GM12878 (cell line): ENCODE data around the gene PFN3. TPM values are rescaled to one million over a fixed set of nuclear protein-coding genes. Genes with fewer than 3 reads are reported as not detected.

Experiments
- CHD2 ChIP-seq: IDR thresholded peaks from 2 replicates; pipeline ENCODE4 v1.6.1; 2011; ENCODE audit warnings: low read depth, low read length, improper control_type of control experiment, borderline replicate concordance
- CREM ChIP-seq: IDR thresholded peaks from 2 replicates; pipeline ENCODE4 v1.6.1; 2014; ENCODE audit warnings: antibody characterized with exemption, low read depth
- DPF2 ChIP-seq: fragments of 450-650 bp; IDR thresholded peaks from 2 replicates; pipeline ENCODE4 v1.6.1; 2017; ENCODE audit warnings: mild to moderate bottlenecking
- EP300 ChIP-seq, 2 experiments: fragments of 150-350 bp in 1 of 2; IDR thresholded peaks; 2 replicates each; pipeline ENCODE4 v1.6.1; 2011 to 2012; ENCODE audit warnings: low read depth in 2 of 2, low read length in 2 of 2, borderline replicate concordance in 1 of 2, improper control_type of control experiment in 1 of 2, inconsistent platforms in 1 of 2; ENCODE audit not compliant: control insufficient read depth in 1 of 2
- FOS ChIP-seq: IDR thresholded peaks from 3 replicates; pipeline ENCODE4 v1.6.1; 2011; ENCODE audit warnings: borderline replicate concordance; ENCODE audit not compliant: insufficient read length; ENCODE audit errors: extremely low read depth
- HCFC1 ChIP-seq: fragments of 150-350 bp; IDR thresholded peaks from 2 replicates; pipeline ENCODE4 v1.6.1; 2014; ENCODE audit warnings: low read length
- HDAC2 ChIP-seq: fragments of 200-600 bp; sonication (generic); IDR thresholded peaks from 2 replicates; pipeline ENCODE4 v1.6.1; 2017
- IKZF2 ChIP-seq, 2 experiments: fragments of 450-650 bp; IDR thresholded peaks; 2 replicates each; pipeline ENCODE4 v1.6.1; 2017; ENCODE audit warnings: mild to moderate bottlenecking in 2 of 2, moderate library complexity in 2 of 2
- LARP7 ChIP-seq: fragments of 450-650 bp; IDR thresholded peaks from 2 replicates; pipeline ENCODE4 v1.6.1; 2017; ENCODE audit warnings: mild to moderate bottlenecking
- MTA3 ChIP-seq: IDR thresholded peaks from 2 replicates; pipeline ENCODE4 v1.6.1; 2012; ENCODE audit warnings: low read length, inconsistent platforms, borderline replicate concordance
- MYC ChIP-seq: IDR thresholded peaks from 2 replicates; pipeline ENCODE4 v1.6.1; 2011; ENCODE audit warnings: mild to moderate bottlenecking, low read length, moderate library complexity, inconsistent platforms; ENCODE audit not compliant: insufficient read depth, insufficient replicate concordance, insufficient read length, severe bottlenecking
- NFYA ChIP-seq: IDR thresholded peaks from 2 replicates; pipeline ENCODE4 v1.6.1; 2011; ENCODE audit warnings: low read depth, mild to moderate bottlenecking, low read length, improper control_type of control experiment, borderline replicate concordance
- RELA ChIP-seq: fragments of 450-650 bp; IDR thresholded peaks from 2 replicates; pipeline ENCODE4 v1.8.0; 2014; ENCODE audit warnings: borderline replicate concordance; ENCODE audit not compliant: partially characterized antibody
- SMC3 ChIP-seq: IDR thresholded peaks from 2 replicates; pipeline ENCODE4 v1.6.1; 2011; ENCODE audit warnings: low read length, improper control_type of control experiment, borderline replicate concordance
- SP1 ChIP-seq: IDR thresholded peaks from one replicate; pipeline ENCODE4 v1.6.1; 2011; ENCODE audit warnings: low read depth, low read length
- SRF ChIP-seq, 2 experiments: IDR thresholded peaks; 2 replicates each; pipeline ENCODE4 v1.6.1; 2011; ENCODE audit warnings: low read depth in 2 of 2, low read length in 2 of 2, mild to moderate bottlenecking in 1 of 2, moderate library complexity in 1 of 2
- ZBTB4 ChIP-seq: fragments of 450-650 bp; formaldehyde crosslinking; IDR thresholded peaks from 2 replicates; pipeline ENCODE4 v1.4.0; 2022; ENCODE audit warnings: mild to moderate bottlenecking, moderate library complexity
- ZBTB40 ChIP-seq: fragments of 450-650 bp; IDR thresholded peaks from 2 replicates; pipeline ENCODE4 v1.6.1; 2016; ENCODE audit warnings: mild to moderate bottlenecking, moderate library complexity, borderline replicate concordance
- ZNF207 ChIP-seq: fragments of 450-650 bp; IDR thresholded peaks from 2 replicates; pipeline ENCODE4 v1.6.1; 2014; ENCODE audit warnings: antibody characterized with exemption, mild to moderate bottlenecking, borderline replicate concordance
- ZNF384 ChIP-seq: IDR thresholded peaks from 2 replicates; pipeline ENCODE4 v1.6.1; 2012; ENCODE audit warnings: low read depth, mild to moderate bottlenecking, low read length, improper control_type of control experiment, borderline replicate concordance
- ZZZ3 ChIP-seq: IDR thresholded peaks from 2 replicates; pipeline ENCODE4 v1.6.1; 2011; ENCODE audit warnings: low read depth; ENCODE audit not compliant: control insufficient read depth, insufficient read length
- polyA plus RNA-seq, 11 experiments: library from polyadenylated mRNA; depleted of rRNA in 4 of 11; unstranded in 6 of 11; stranded (reverse) in 5 of 11; fragments of >200 nt; fragmentation: Nextera tagmentation in 4 of 11; fragmentation: Illumina TruSeq in 1 of 11; extraction: Ambion mirVana in 4 of 11; extraction: Trizol in 1 of 11; gene quantifications; 1 replicate in 1 of 11; 2 replicates in 10 of 11; pipeline versions ENCODE4 v1.2.1 to v1.2.3, GENCODE V29; 2011 to 2016; ENCODE audit warnings: inconsistent platforms in 2 of 11, missing spikeins in 2 of 11, low read depth in 1 of 11
- total RNA-seq, 4 experiments: library from RNA; depleted of rRNA in 3 of 4; stranded (reverse); fragments of >200 nt in 3 of 4; fragmentation: Illumina TruSeq in 1 of 4; extraction: Trizol in 1 of 4; gene quantifications; 2 replicates each; pipeline versions ENCODE4 v1.2.1 to v1.2.3, GENCODE V29; 2013 to 2021
- TF ChIP-seq, protein P1 (sequence below): fragments of 450-650 bp; IDR thresholded peaks from 2 replicates; pipeline ENCODE4 v1.6.1; 2014; ENCODE audit warnings: mild to moderate bottlenecking

PFN3 gene
- total and polyA plus RNA-seq, 10 of the 15 experiments (the other 5 are each of a cell fraction or from before 2014, with no cell fraction given) = not detected

DNA sequence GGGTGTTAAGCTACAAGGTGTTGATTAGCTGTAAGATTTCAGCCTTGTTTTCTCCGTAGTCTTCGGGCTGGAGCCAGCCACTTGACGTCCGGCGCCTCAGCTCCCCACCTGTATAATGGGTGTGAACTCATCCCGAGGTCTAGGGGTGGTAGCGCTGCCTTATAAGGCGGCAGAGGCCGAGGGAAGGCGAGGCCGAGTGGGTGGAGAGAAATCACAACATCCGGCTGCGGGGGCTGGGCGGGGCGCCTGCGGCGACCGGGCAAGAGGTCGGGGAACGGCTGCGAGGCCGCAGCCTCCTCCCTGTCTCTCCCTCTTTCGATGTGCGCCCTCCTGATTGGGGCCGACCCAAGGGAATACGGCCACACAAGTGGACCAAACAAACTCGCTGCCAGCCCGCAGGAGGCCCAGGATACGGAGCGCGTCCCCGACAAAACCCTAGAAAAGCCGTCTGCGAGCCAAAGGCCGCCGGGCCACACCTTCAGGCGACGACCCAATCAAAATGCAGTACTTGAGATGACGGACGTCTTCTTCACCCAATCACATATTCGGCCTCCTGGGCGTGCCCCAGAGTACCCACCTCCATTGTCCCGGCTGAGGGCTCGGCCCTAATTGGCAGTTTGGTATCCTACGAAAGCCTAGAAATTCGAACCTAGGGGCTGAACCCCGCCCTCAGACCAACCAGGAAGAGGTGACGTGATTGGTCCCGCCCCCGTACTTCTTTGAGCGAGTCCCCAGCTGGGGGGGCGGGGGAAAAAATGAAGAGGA, 25.5 kb upstream of the PFN3 start (continued):
- peak; percentile 82; the same call in 1 of the 2 replicates for TF ChIP-seq ZNF207
- TF ChIP-seq LARP7 = peak; percentile 73
- peak; percentile 91 for TF ChIP-seq SP1
- peak; percentile 85 for TF ChIP-seq CREM
- TF ChIP-seq MYC = no peak
- peak in 1 of 2 experiments; percentile 99; a peak in 2 of 4 replicates for TF ChIP-seq SRF (IDR thresholded peaks at IDR 0.05; ENCODE audit: low read depth in 2 of 2, low read length in 2 of 2)
- TF ChIP-seq FOS = peak; percentile 73
- TF ChIP-seq CHD2 = peak; percentile 91
- peak; percentile 65; the same call in 1 of the 2 replicates for TF ChIP-seq ZBTB40
- TF ChIP-seq NFYA = peak; percentile 54; the same call in 1 of the 2 replicates
- no peak for TF ChIP-seq ZZZ3
- peak in 1 of 2 experiments; percentile 43; a peak in 1 of 4 replicates for TF ChIP-seq EP300 (IDR thresholded peaks at IDR 0.05; ENCODE audit: borderline replicate concordance in 1 of 2, control insufficient read depth in 1 of 2, low read depth in 2 of 2, low read length in 2 of 2)
- TF ChIP-seq HDAC2 = no peak
- TF ChIP-seq, protein P1, sequence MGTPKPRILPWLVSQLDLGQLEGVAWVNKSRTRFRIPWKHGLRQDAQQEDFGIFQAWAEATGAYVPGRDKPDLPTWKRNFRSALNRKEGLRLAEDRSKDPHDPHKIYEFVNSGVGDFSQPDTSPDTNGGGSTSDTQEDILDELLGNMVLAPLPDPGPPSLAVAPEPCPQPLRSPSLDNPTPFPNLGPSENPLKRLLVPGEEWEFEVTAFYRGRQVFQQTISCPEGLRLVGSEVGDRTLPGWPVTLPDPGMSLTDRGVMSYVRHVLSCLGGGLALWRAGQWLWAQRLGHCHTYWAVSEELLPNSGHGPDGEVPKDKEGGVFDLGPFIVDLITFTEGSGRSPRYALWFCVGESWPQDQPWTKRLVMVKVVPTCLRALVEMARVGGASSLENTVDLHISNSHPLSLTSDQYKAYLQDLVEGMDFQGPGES = peak; percentile 91
- no peak for TF ChIP-seq MTA3
- no peak for TF ChIP-seq ZNF384
- TF ChIP-seq IKZF2 (IDR thresholded peaks at IDR 0.05) = peak; percentile 84 to 89
- no peak for TF ChIP-seq ZBTB4 (CRISPR knock-in tag)
- peak; percentile 80 for TF ChIP-seq RELA
- peak; percentile 87 for TF ChIP-seq DPF2
- peak; percentile 9; the same call in 1 of the 2 replicates for TF ChIP-seq HCFC1
- 0 out of 2 replicates have a peak, but pooled peaks have one; percentile 6 for TF ChIP-seq SMC3
